ENCODE results near the gene CST4. TPM values are rescaled to one million over a fixed set of nuclear protein-coding genes. Genes with fewer than 3 reads are reported as not detected.

The CST4 gene
- polyA plus RNA-seq, 1 of the 3 experiments (the other 2 are of a cell fraction), result not detected

- Histone ChIP-seq H3K27ac (ENCODE audit: low read depth in 2 of 2, low read length in 1 of 2) (no peak overlapping the region), H3K79me2 (ENCODE audit: insufficient read depth) (no peaks in the 10 kb centered on the region), H3K9ac (no peak overlapping the region), H3K4me2 (no peak overlapping the region), H3K36me3 (replicated peaks in 1 of 2; ENCODE audit: control insufficient read depth in 1 of 2, insufficient read depth in 2 of 2, low read length in 1 of 2) (no peaks in the 10 kb centered on the region), H2AFZ (ENCODE audit: low read depth) (no peak overlapping the region), H3K27me3 (ENCODE audit: insufficient read depth) (peaks cover 11% of the 10 kb centered on the region; the same call in 1 of the 2 replicates), H3F3A (replicated peaks; ENCODE audit: insufficient read depth) (no peaks in the 10 kb centered on the region), H3K9me2 (no peaks in the 10 kb centered on the region), H3K4me3 (ENCODE audit: low read depth in 2 of 2, low read length in 1 of 2) (no peak overlapping the region), H3K9me3 (no peaks in the 10 kb centered on the region), H4K20me1 (ENCODE audit: insufficient read depth) (no peaks in the 10 kb centered on the region), H3K4me1 (ENCODE audit: control insufficient read depth in 1 of 2, insufficient read depth in 2 of 2, low read depth in 1 of 2, low read length in 1 of 2) (no peaks in the 10 kb centered on the region)
- 8% methylated on average over 4 of the region's 4 CpGs for WGBS (ENCODE audit: low lambda C conversion rate)
- TF ChIP-seq EZH2phosphoT487 (IDR thresholded peaks at IDR 0.05; ENCODE audit: borderline replicate concordance, low read depth), result no peak
- TF ChIP-seq USF2 (IDR thresholded peaks at IDR 0.05; ENCODE audit: borderline replicate concordance, low read depth, low read length), result no peak
- no peak for TF ChIP-seq CHD2 (IDR thresholded peaks at IDR 0.05; ENCODE audit: low read length, partially characterized antibody)
- TF ChIP-seq FOXM1 (IDR thresholded peaks at IDR 0.05; ENCODE audit: low read depth), result no peak
- TF ChIP-seq SMC3 (IDR thresholded peaks at IDR 0.05; ENCODE audit: low read depth, low read length), result no peak
- TF ChIP-seq YY1 (IDR thresholded peaks at IDR 0.05; ENCODE audit: low read depth), result no peak
- TF ChIP-seq FOSL2 (IDR thresholded peaks at IDR 0.05; ENCODE audit: borderline replicate concordance, low read depth), result no peak
- TF ChIP-seq FOXJ3 (CRISPR knock-in tag; IDR thresholded peaks at IDR 0.05), result no peak
- POLR2A ChIA-PET, result no interaction called here
- no peak for DNase-seq
- CTCF ChIA-PET, result interaction anchor here (2.0 kb wide), 1 partner anchor 34 kb away, joined by 5 read pairs; no protein-coding TSS in a partner anchor
Observed at GRCh38 chr20:23702021-23702420, 13.2 kb upstream of the CST4 start.

- POLR2A ChIA-PET, result no interaction called here
- 6% methylated on average over 3 of the region's 3 CpGs for WGBS (ENCODE audit: low lambda C conversion rate)
- H4K20me1 ChIP-seq (ENCODE audit: insufficient read depth), result no peaks in the 10 kb centered on the region
- no peak overlapping the region for H2AFZ ChIP-seq (ENCODE audit: low read depth)
- CTCF ChIA-PET, result no interaction called here
- H3K27me3 ChIP-seq (ENCODE audit: insufficient read depth), result peaks cover 11% of the 10 kb centered on the region; the same call in 1 of the 2 replicates
- no peaks in the 10 kb centered on the region for H3K9me3 ChIP-seq
- no peak overlapping the region for H3K4me2 ChIP-seq
- no peak overlapping the region for H3K4me3 ChIP-seq (ENCODE audit: low read depth in 2 of 2, low read length in 1 of 2)
- H3K4me1 ChIP-seq (ENCODE audit: control insufficient read depth in 1 of 2, insufficient read depth in 2 of 2, low read depth in 1 of 2, low read length in 1 of 2), result no peaks in the 10 kb centered on the region
- H3K79me2 ChIP-seq (ENCODE audit: insufficient read depth), result no peaks in the 10 kb centered on the region
- no peaks in the 10 kb centered on the region for H3F3A ChIP-seq (replicated peaks; ENCODE audit: insufficient read depth)
- no peaks in the 10 kb centered on the region for H3K36me3 ChIP-seq (replicated peaks in 1 of 2; ENCODE audit: control insufficient read depth in 1 of 2, insufficient read depth in 2 of 2, low read length in 1 of 2)
- no peak overlapping the region for H3K9ac ChIP-seq
- no peak overlapping the region for H3K27ac ChIP-seq (ENCODE audit: low read depth in 2 of 2, low read length in 1 of 2)
- DNase-seq, result no peak
- H3K9me2 ChIP-seq, result no peaks in the 10 kb centered on the region
- TF ChIP-seq NFIC (IDR thresholded peaks at IDR 0.05; ENCODE audit: borderline replicate concordance) (no peak), USF1 (IDR thresholded peaks at IDR 0.05; ENCODE audit: borderline replicate concordance, low read depth) (no peak)
Observed at GRCh38 chr20:23700931-23701330, 12.1 kb upstream of the CST4 start.

- POLR2A ChIA-PET, result no interaction called here
- no peak for TF ChIP-seq MXI1 (IDR thresholded peaks at IDR 0.05; ENCODE audit: low read depth, low read length)
- TF ChIP-seq RCOR1 (IDR thresholded peaks at IDR 0.05; ENCODE audit: low read length), result no peak
- no peak for TF ChIP-seq YY1 (IDR thresholded peaks at IDR 0.05; ENCODE audit: low read depth)
- TF ChIP-seq GABPA (IDR thresholded peaks at IDR 0.05; ENCODE audit: low read depth), result no peak
- TF ChIP-seq CTCF (IDR thresholded peaks at IDR 0.05), result no peak
- no peak for TF ChIP-seq RAD21 (IDR thresholded peaks at IDR 0.05; ENCODE audit: low read length)
- no peak for TF ChIP-seq POLR2AphosphoS5 (IDR thresholded peaks at IDR 0.05; ENCODE audit: low read depth, low read length)
- TF ChIP-seq IRF3 (IDR thresholded peaks at IDR 0.05; ENCODE audit: low read depth, low read length), result no peak
- no peak for TF ChIP-seq CHD2 (IDR thresholded peaks at IDR 0.05; ENCODE audit: low read length, partially characterized antibody)
- no peak for TF ChIP-seq EP300 (IDR thresholded peaks at IDR 0.05; ENCODE audit: borderline replicate concordance in 1 of 2, low read depth in 1 of 2, low read length in 1 of 2)
- TF ChIP-seq FOXJ3 (CRISPR knock-in tag; IDR thresholded peaks at IDR 0.05), result no peak
- no peak for TF ChIP-seq NRF1 (IDR thresholded peaks at IDR 0.05; ENCODE audit: low read depth, low read length)
Observed at GRCh38 chr20:23697947-23698346, 9.1 kb upstream of the CST4 start.

More at GRCh38 chr20:23697947-23698346, 9.1 kb upstream of the CST4 start:
- DNase-seq, result no peak
- Histone ChIP-seq H4K20me1 (ENCODE audit: insufficient read depth) (no peaks in the 10 kb centered on the region), H3K4me1 (ENCODE audit: control insufficient read depth in 1 of 2, insufficient read depth in 2 of 2, low read depth in 1 of 2, low read length in 1 of 2) (0 out of 4 replicates have a peak, but pooled peaks cover 0 to 2% of the 10 kb centered on the region in 2 experiments), H3F3A (replicated peaks; ENCODE audit: insufficient read depth) (no peaks in the 10 kb centered on the region), H3K36me3 (replicated peaks in 1 of 2; ENCODE audit: control insufficient read depth in 1 of 2, insufficient read depth in 2 of 2, low read length in 1 of 2) (no peaks in the 10 kb centered on the region), H2AFZ (ENCODE audit: low read depth) (no peak overlapping the region), H3K79me2 (ENCODE audit: insufficient read depth) (no peaks in the 10 kb centered on the region), H3K9me2 (no peaks in the 10 kb centered on the region), H3K27ac (ENCODE audit: low read depth in 2 of 2, low read length in 1 of 2) (no peak overlapping the region), H3K4me3 (ENCODE audit: low read depth in 2 of 2, low read length in 1 of 2) (no peak overlapping the region), H3K27me3 (ENCODE audit: insufficient read depth) (peaks cover 11% of the 10 kb centered on the region; the same call in 1 of the 2 replicates), H3K9ac (no peak overlapping the region), H3K4me2 (no peak overlapping the region), H3K9me3 (no peaks in the 10 kb centered on the region)
- CTCF ChIA-PET, result interaction anchor here (1.0 kb wide), 1 partner anchor 189 kb away, joined by 3 read pairs; no protein-coding TSS in a partner anchor
- WGBS (ENCODE audit: low lambda C conversion rate), result 5% methylated on average over 1 of the region's 1 CpG

Data from SK-N-SH (cell line).